HepG2 (cell line): ENCODE results near the gene EPHA6.

ENCODE experiments used
- AKAP8 ChIP-seq: sonication (generic); formaldehyde crosslinking; IDR thresholded peaks from 2 replicates; pipeline ENCODE4 v1.5.1; 2020; ENCODE audit warnings: mild to moderate bottlenecking, missing genetic modification reagents
- BCLAF1 ChIP-seq: fragments of 450-650 bp; IDR thresholded peaks from 2 replicates; pipeline ENCODE4 v1.6.1; 2017; ENCODE audit warnings: mild to moderate bottlenecking
- CTCF ChIP-seq: sonication (generic); formaldehyde crosslinking; IDR thresholded peaks from 2 replicates; pipeline ENCODE4 v1.5.0; 2020; ENCODE audit warnings: mild to moderate bottlenecking, missing genetic modification reagents, moderate library complexity
- EP300 ChIP-seq, 3 experiments: sonication (generic) in 1 of 3; formaldehyde crosslinking in 1 of 3; IDR thresholded peaks; 2 replicates each; pipeline versions ENCODE4 v1.5.1 to v1.6.1; 2011 to 2020; ENCODE audit warnings: low read depth in 2 of 3, low read length in 2 of 3, borderline replicate concordance in 1 of 3, improper control_type of control experiment in 1 of 3, mild to moderate bottlenecking in 1 of 3, missing genetic modification reagents in 1 of 3, moderate library complexity in 1 of 3
- EZH2 ChIP-seq: conservative IDR thresholded peaks from 2 replicates; pipeline ENCODE4 v1.6.1; 2012; ENCODE audit warnings: mild to moderate bottlenecking, low read depth, low read length, moderate library complexity
- HOXA7 ChIP-seq: sonication (generic); formaldehyde crosslinking; IDR thresholded peaks from 2 replicates; pipeline ENCODE4 v1.8.1; 2022; ENCODE audit warnings: mild to moderate bottlenecking, missing genetic modification reagents, moderate library complexity
- POLR2A ChIP-seq, 2 experiments: IDR thresholded peaks; 2 replicates each; pipeline ENCODE4 v1.6.1; 2011; ENCODE audit warnings: low read depth in 2 of 2, low read length in 2 of 2, mild to moderate bottlenecking in 1 of 2, moderate library complexity in 1 of 2; ENCODE audit not compliant: insufficient read depth in 1 of 2
- SPEN ChIP-seq: sonication (generic); formaldehyde crosslinking; IDR thresholded peaks from 2 replicates; pipeline ENCODE4 v1.5.1; 2020; ENCODE audit warnings: low read depth, mild to moderate bottlenecking, missing genetic modification reagents
- ZMYM3 ChIP-seq: sonication (generic); formaldehyde crosslinking; IDR thresholded peaks from 2 replicates; pipeline ENCODE4 v1.5.1; 2020; ENCODE audit warnings: mild to moderate bottlenecking, missing genetic modification reagents
- ZNF275 ChIP-seq: sonication (generic); formaldehyde crosslinking; IDR thresholded peaks from 2 replicates; pipeline ENCODE4 v1.8.0; 2022; ENCODE audit warnings: missing genetic modification reagents, mild to moderate bottlenecking, inconsistent platforms, borderline replicate concordance
- ZNF331 ChIP-seq: sonication (generic); formaldehyde crosslinking; IDR thresholded peaks from 2 replicates; pipeline ENCODE4 v1.4.0; 2020; ENCODE audit warnings: missing genetic modification reagents
- ZNF512 ChIP-seq: sonication (generic); formaldehyde crosslinking; IDR thresholded peaks from 2 replicates; pipeline ENCODE4 v1.4.0; 2020; ENCODE audit warnings: mild to moderate bottlenecking, missing genetic modification reagents
- ZNF564 ChIP-seq: sonication (generic); formaldehyde crosslinking; IDR thresholded peaks from 2 replicates; pipeline ENCODE4 v1.8.1; 2023; ENCODE audit warnings: mild to moderate bottlenecking, missing genetic modification reagents

- TF ChIP-seq EP300 (IDR thresholded peaks at IDR 0.05; ENCODE audit: low read depth in 2 of 2, low read length in 2 of 2) (no peak), EP300 (CRISPR knock-in tag; IDR thresholded peaks at IDR 0.05; ENCODE audit: borderline replicate concordance) (no peak), AKAP8 (CRISPR knock-in tag) (no peak), ZNF331 (CRISPR knock-in tag) (no peak), EZH2 (no peak), ZMYM3 (no peak), SPEN (CRISPR knock-in tag) (no peak), CTCF (CRISPR knock-in tag) (no peak), HOXA7 (no peak), ZNF564 (no peak), POLR2A (IDR thresholded peaks at IDR 0.05; ENCODE audit: insufficient read depth in 1 of 2, low read depth in 2 of 2, low read length in 2 of 2) (no peak), ZNF512 (CRISPR knock-in tag) (no peak), ZNF275 (CRISPR knock-in tag) (no peak), BCLAF1 (no peak)
These were observed 832.5 kb downstream of the EPHA6 start for GRCh38 chr3:97646932-97647331.
